HS-27A (cell line): ENCODE measurements around the gene IYD.

Source experiments
- DNase-seq: peaks from one replicate; pipeline ENCODE4 v3.0.0-alpha.2; 2012; ENCODE audit warnings: low read depth, missing footprints

IYD gene

GRCh38 chr6:150368762-150369161 is at the start of gene IYD:
Gene IYD, plus strand, starts transcription at chr6:150369012. Its CDS starts 20 bp downstream, at chr6:150369032.
- DNase-seq = no peak

- no peak for DNase-seq
These were observed 48.9 kb upstream of the IYD start for GRCh38 chr6:150319924-150320323.

- no peak for DNase-seq
These were observed 48.4 kb upstream of the IYD start for GRCh38 chr6:150320442-150320841.

DNA sequence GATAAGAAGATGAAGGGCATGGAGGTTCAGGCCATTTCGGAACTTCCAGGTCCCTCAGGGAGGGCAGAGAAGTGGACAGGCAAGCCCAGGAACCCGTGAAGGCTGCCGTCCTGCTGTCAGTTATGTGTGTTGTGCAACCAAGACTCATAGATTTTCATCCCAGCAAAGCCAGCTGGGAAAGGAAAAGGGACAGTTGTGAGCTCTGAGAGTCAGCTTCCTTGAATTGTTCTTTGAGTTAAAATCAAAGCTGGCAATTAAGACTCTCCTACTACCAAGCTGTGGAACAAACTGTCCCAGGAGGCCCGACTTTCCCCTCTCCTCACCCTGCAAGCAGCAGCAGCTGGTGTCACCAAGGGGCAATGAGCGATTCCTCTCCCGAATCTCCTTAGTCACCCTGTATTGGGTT is 46.3 kb upstream of the IYD start:
- DNase-seq = no peak

DNA sequence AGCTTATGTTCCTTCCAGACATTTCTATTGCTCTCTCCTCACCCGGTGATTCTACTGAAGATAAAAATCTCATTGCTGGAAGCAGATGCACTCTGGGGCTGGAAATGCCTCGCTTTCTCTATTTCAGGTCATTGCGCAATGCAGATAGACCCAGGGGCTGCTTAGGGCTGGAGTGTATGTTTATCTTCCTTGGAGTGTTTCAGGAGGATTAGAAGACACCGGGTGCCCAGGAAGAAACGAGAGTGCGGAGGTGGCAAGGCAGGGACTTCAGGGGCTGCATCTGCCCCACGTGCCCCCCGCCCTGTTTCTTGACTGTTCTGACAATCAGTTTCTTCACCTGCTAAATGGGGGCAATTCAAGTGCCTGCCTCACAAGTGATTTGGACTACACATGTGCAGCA is 45.6 kb upstream of the IYD start:
- no peak for DNase-seq

DNA sequence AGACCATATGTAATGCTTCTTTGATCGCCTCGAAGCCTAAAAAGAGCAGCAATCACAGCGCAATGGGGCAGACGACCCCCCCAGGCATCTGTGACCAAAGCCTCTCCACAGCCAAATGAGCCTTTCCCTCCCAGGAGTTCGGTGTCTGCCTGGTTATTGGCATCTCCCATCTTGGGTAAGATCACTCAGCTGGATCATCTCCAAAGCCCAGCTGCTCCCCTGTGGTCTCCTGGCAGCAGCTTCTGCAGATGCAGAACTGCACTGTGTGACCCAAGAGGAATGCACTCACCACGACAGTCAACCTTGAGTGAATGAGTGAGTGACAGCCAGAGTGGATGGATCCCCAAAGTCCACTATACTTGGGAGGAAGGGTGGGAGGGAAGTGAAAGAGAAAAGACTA is 44.8 kb upstream of the IYD start:
- DNase-seq = no peak

- no peak for DNase-seq
These were observed 43.6 kb upstream of the IYD start for GRCh38 chr6:150325066-150325772.

- no peak for DNase-seq
These were observed 41.6 kb upstream of the IYD start for GRCh38 chr6:150327117-150327774.

- no peak for DNase-seq
These were observed 39.9 kb upstream of the IYD start for GRCh38 chr6:150328744-150329405.

GRCh38 chr6:150331344-150331743 is 37.5 kb upstream of the IYD start:
- no peak for DNase-seq

GRCh38 chr6:150332939-150333584 is 35.8 kb upstream of the IYD start:
- no peak for DNase-seq

DNA sequence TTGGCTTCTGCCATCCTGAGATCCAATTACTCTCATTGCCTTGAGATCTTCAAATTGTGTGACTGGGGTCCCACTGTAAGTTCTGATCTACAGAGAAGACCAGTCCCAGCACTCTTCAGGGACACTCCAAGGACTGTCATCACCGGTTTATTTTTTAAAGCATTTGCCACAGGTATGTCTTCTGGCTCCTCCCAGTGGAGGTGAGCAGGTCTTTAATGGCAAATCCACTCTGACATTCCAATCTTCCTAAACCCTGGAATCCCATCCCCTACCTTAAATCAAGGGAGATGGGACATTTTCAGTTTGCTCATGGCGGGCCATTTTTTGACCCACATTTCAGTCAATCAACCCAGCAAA is 35.2 kb upstream of the IYD start:
- DNase-seq = no peak

DNA sequence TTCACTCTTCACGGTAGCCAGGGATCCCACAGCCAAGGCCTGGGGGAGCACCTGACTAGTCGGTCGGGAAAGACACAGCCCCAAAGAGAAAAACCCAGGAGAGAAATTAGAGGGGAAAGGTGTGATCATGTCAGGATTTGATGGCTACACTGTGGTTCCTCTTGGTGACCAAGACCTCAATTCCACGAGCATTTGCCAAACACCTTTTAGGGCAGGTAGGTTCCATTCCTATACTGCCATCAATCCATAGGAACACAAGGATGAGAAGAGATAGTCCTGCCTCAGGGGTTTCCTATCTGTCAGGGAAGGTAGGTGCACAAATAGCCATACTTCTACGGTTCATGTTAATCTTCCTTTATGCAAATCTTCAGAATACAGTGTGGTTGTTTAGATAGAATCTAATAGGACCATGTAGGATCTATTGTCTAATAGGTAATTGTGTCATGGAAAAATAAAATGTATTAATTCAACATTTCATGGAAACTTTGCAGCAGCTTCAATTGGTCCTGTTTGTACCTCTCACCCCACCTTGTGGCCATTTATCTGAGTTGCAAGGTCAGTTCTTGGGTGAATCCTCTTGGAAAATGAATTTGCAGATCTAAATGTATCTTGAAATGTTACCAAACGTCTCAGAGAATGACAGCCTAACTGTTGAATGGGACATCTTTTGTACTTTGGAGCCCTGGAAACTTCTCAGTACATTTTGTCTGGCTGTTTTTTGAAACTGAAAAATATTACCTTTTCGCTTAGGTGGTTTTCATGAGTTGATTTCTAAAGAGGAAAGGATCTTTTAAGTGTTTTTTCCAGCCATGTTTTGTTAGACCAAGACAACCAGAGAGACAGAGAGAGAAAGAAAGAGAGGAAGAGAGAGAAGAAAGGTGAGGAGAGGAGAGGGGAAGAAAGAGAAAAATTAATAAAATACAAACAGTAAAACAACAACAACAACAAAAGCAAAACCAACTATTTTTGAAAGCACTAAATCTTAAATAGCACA is 33.7 kb upstream of the IYD start:
- DNase-seq = peak; percentile 20

DNA sequence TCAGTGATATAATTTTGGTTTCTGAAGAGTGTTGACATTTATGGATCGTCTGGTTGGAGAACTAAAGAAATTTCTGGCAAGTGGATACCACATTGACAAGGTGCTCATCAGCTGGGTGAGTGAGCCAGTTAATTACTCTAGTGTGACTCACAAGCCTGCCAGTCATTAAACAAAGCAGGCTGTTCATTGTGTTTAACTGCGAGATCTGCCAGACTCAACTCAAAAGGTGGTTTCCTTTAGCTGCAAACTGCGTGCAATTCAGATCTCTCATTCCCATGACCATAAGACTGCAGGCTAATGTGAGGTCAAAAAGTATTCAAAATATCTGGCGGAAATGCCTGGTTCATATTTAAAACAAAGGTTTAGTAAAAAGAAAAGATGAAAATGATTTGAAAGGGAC is 32.5 kb upstream of the IYD start:
- no peak for DNase-seq

- no peak for DNase-seq
These were observed 32.1 kb upstream of the IYD start for GRCh38 chr6:150336708-150337107.

DNA sequence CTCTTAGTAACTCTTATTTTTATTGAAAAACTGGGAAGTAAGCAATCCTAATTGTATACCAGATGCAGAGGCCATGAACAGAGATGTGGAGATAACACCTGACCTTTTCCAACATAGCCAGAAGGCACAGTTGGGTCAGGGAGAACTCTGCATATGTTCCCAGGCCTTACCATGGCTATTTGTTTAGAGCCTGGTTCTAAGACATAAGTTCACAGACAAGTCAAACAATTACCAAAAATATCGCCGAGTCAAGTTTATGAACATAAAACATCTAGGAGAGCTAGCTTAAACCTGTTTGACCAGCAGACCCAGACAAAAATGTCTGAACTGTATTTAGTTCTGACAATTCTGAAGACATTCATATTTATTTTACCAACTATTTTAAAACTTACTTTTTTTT is 26.7 kb upstream of the IYD start:
- DNase-seq = no peak

- DNase-seq = no peak
These were observed 25.4 kb upstream of the IYD start for GRCh38 chr6:150343434-150343833.

GRCh38 chr6:150345781-150346180 is 23.0 kb upstream of the IYD start:
- DNase-seq = no peak

GRCh38 chr6:150346346-150346745 is 22.5 kb upstream of the IYD start:
- DNase-seq = no peak

GRCh38 chr6:150347845-150348244 is 21.0 kb upstream of the IYD start:
- no peak for DNase-seq

- DNase-seq = no peak
These were observed 19.3 kb upstream of the IYD start for GRCh38 chr6:150349546-150349945.
